ENCODE results near the gene ACOT13. TPM values are rescaled to one million over a fixed set of nuclear protein-coding genes. Genes with fewer than 3 reads are reported as not detected.
"Not testable (repeated sequence)": the region's sequence is repeated elsewhere in the genome, so short reads cannot be mapped to it uniquely, and the experiment has no call there.

Gene ACOT13
- polyA plus RNA-seq, 2 of the 4 experiments (the other 2 are of a cell fraction): 22.9 to 87.7 TPM

- WGBS (ENCODE audit: missing lambda C conversion rate): 85% methylated on average over 3 of the region's 3 CpGs
- FAIRE-seq; ATAC-seq; H3K4me1 ChIP-seq; POLR2A ChIA-PET; DNase-seq (ENCODE audit: low read depth in 1 of 2, low spot score in 1 of 2); H3K9me3 ChIP-seq; H3K4me2 ChIP-seq; CTCF ChIA-PET; H3K4me3 ChIP-seq; H3K27ac ChIP-seq: not testable (repeated sequence)
Measured at GRCh38 chr6:24750878-24751277, 84.0 kb downstream of the ACOT13 start.

- ATAC-seq (no peak), FAIRE-seq (no peak), DNase-seq (ENCODE audit: low read depth in 1 of 2, low spot score in 1 of 2) (no peak)
- no peak overlapping the region for H3K4me2 ChIP-seq
- H3K4me1 ChIP-seq: 0 out of 3 replicates have a peak, but pooled peaks cover 6% of the 10 kb centered on the region
- H3K4me3 ChIP-seq: no peak overlapping the region
- H3K27ac ChIP-seq: no peak overlapping the region
- POLR2A ChIA-PET: no interaction called here
- CTCF ChIA-PET: interaction anchor here (1.7 kb wide), 1 partner anchor 13 kb away, joined by 7 read pairs; no protein-coding TSS in a partner anchor
- H3K9me3 ChIP-seq: peaks cover 8% of the 10 kb centered on the region; the same call in 2 of the 3 replicates
- TF ChIP-seq CBX2 (IDR thresholded peaks at IDR 0.05; ENCODE audit: borderline replicate concordance, low read depth): no peak
- TF ChIP-seq BCL3 (IDR thresholded peaks at IDR 0.05): no peak
- no peak for TF ChIP-seq RAD21 (conservative IDR thresholded peaks at IDR 0.05 in 1 of 2, IDR thresholded peaks at IDR 0.05 in 1 of 2)
- TF ChIP-seq MAZ (IDR thresholded peaks at IDR 0.05; ENCODE audit: borderline replicate concordance, low read depth, low read length): no peak
- TF ChIP-seq KDM1A (IDR thresholded peaks at IDR 0.05; ENCODE audit: low read depth): no peak
- no peak for TF ChIP-seq SREBF2 (IDR thresholded peaks at IDR 0.05)
- no peak for TF ChIP-seq FOXS1 (CRISPR knock-in tag; IDR thresholded peaks at IDR 0.05)
- no peak for TF ChIP-seq ZFP36 (IDR thresholded peaks at IDR 0.05; ENCODE audit: borderline replicate concordance, partially characterized antibody)
- no peak for TF ChIP-seq ZNF302 (CRISPR knock-in tag; IDR thresholded peaks at IDR 0.05)
- no peak for TF ChIP-seq NPAS2 (CRISPR knock-in tag; IDR thresholded peaks at IDR 0.05; ENCODE audit: borderline replicate concordance)
- TF ChIP-seq EHF (CRISPR knock-in tag; IDR thresholded peaks at IDR 0.05): no peak
- no peak for TF ChIP-seq CHD2 (IDR thresholded peaks at IDR 0.05; ENCODE audit: low read length, partially characterized antibody)
- no peak for TF ChIP-seq PBX3 (IDR thresholded peaks at IDR 0.05)
- TF ChIP-seq, protein P1, sequence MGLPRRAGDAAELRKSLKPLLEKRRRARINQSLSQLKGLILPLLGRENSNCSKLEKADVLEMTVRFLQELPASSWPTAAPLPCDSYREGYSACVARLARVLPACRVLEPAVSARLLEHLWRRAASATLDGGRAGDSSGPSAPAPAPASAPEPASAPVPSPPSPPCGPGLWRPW (IDR thresholded peaks at IDR 0.05): no peak
- TF ChIP-seq, protein P2, sequence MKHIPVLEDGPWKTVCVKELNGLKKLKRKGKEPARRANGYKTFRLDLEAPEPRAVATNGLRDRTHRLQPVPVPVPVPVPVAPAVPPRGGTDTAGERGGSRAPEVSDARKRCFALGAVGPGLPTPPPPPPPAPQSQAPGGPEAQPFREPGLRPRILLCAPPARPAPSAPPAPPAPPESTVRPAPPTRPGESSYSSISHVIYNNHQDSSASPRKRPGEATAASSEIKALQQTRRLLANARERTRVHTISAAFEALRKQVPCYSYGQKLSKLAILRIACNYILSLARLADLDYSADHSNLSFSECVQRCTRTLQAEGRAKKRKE (CRISPR knock-in tag; IDR thresholded peaks at IDR 0.05; ENCODE audit: low read depth): no peak
- TF ChIP-seq JUN (IDR thresholded peaks at IDR 0.05): no peak
- no peak for TF ChIP-seq NR3C1 (IDR thresholded peaks at IDR 0.05)
- WGBS (ENCODE audit: missing lambda C conversion rate): 70% methylated on average over 2 of the region's 2 CpGs
Measured at GRCh38 chr6:24752503-24752902, 85.6 kb downstream of the ACOT13 start.

- DNase-seq (ENCODE audit: low read depth in 1 of 2, low spot score in 1 of 2): no peak
- ChIA-PET CTCF (interaction anchor here (1.7 kb wide), 1 partner anchor 13 kb away, joined by 7 read pairs; no protein-coding TSS in a partner anchor), POLR2A (no interaction called here)
- no peak for TF ChIP-seq ZNF302 (CRISPR knock-in tag; IDR thresholded peaks at IDR 0.05)
- TF ChIP-seq CEBPB (IDR thresholded peaks at IDR 0.05): peak; percentile 36 to 40; a peak in 2 of 4 replicates
- TF ChIP-seq, protein P2 (CRISPR knock-in tag; IDR thresholded peaks at IDR 0.05; ENCODE audit: low read depth): no peak
- TF ChIP-seq RAD21 (conservative IDR thresholded peaks at IDR 0.05 in 1 of 2, IDR thresholded peaks at IDR 0.05 in 1 of 2): no peak
- no peak for TF ChIP-seq EHMT2 (IDR thresholded peaks at IDR 0.05; ENCODE audit: low read depth)
- no peak for TF ChIP-seq POLR2A (IDR thresholded peaks at IDR 0.05; ENCODE audit: low read length)
- no peak for TF ChIP-seq FOSL2 (IDR thresholded peaks at IDR 0.05)
- no peak for TF ChIP-seq FOSL2 (CRISPR knock-in tag; IDR thresholded peaks at IDR 0.05)
- no peak for TF ChIP-seq TP53 (CRISPR knock-in tag; IDR thresholded peaks at IDR 0.05)
- 95% methylated on average over 1 of the region's 1 CpG for WGBS (ENCODE audit: missing lambda C conversion rate)
- Histone ChIP-seq H3K9me3 (peaks cover 8% of the 10 kb centered on the region; the same call in 2 of the 3 replicates), H3K4me3 (no peak overlapping the region), H3K4me2 (no peak overlapping the region), H3K27ac (no peak overlapping the region), H3K4me1 (0 out of 3 replicates have a peak, but pooled peaks cover 6% of the 10 kb centered on the region)
- ATAC-seq: no peak
- FAIRE-seq: no peak
Measured at GRCh38 chr6:24752917-24753492, 86.1 kb downstream of the ACOT13 start.

Measured in A549 (cell line).